OCI-LY7 (cell line): Measurements from ENCODE around the gene GNAO1. TPM values are rescaled to one million over a fixed set of nuclear protein-coding genes. Genes with fewer than 3 reads are reported as not detected.

Experiments used
- BruUV-seq: library from RNA; stranded (reverse); fragments of 400-500 nt; replicated peaks from 2 replicates; lab custom pipeline; 2021; lab: Mats Ljungman, UMichigan
- CTCF ChIA-PET: fragments of 300-600 bp; sonication (Branson Sonifier 250); formaldehyde crosslinking; loops from one replicate; lab custom pipeline; 2022; ENCODE audit warnings: antibody characterized with exemption; ENCODE audit not compliant: unreplicated experiment; lab: Charles Lee
- POLR2A ChIA-PET: fragments of 300-600 bp; sonication (Branson Sonifier 250); formaldehyde crosslinking; loops from one replicate; lab custom pipeline; 2022; ENCODE audit warnings: antibody characterized with exemption; lab: Charles Lee
- DNase-seq: peaks from one replicate; pipeline ENCODE4 v3.0.0-alpha.2; 2015; ENCODE audit warnings: low spot score
- H2AFZ ChIP-seq: fragments of 200-600 bp; sonication (generic), shearing (Covaris generic); 2 replicates; pipeline ENCODE4 v1.6.1; 2014; ENCODE audit warnings: mild to moderate bottlenecking, antibody characterized with exemption, low read length, moderate library complexity
- H3K27ac ChIP-seq: fragments of 200-600 bp; sonication (generic); 2 replicates; pipeline ENCODE4 v1.5.1; 2014; ENCODE audit warnings: mixed run types, low read depth, mild to moderate bottlenecking, moderate library complexity, low read length, inconsistent platforms; ENCODE audit not compliant: poor library complexity, severe bottlenecking
- H3K36me3 ChIP-seq: fragments of 200-600 bp; sonication (generic); 2 replicates; pipeline ENCODE4 v1.6.1; 2014; ENCODE audit warnings: mild to moderate bottlenecking, antibody characterized with exemption, low read length, moderate library complexity, mixed read lengths; ENCODE audit not compliant: insufficient read depth
- H3K4me1 ChIP-seq: fragments of 200-600 bp; sonication (generic); 2 replicates; pipeline ENCODE4 v1.5.1; 2014; ENCODE audit warnings: mild to moderate bottlenecking, low read length; ENCODE audit not compliant: insufficient read depth, poor library complexity, severe bottlenecking
- H3K4me2 ChIP-seq: fragments of 200-600 bp; sonication (generic); 2 replicates; pipeline ENCODE4 v1.6.1; 2014; ENCODE audit warnings: mild to moderate bottlenecking, low read length
- H3K4me3 ChIP-seq: fragments of 200-600 bp; sonication (generic); 2 replicates; pipeline ENCODE4 v1.5.1; 2014; ENCODE audit warnings: mild to moderate bottlenecking, low read depth, low read length; ENCODE audit not compliant: poor library complexity, severe bottlenecking
- H3K79me2 ChIP-seq: fragments of 200-600 bp; sonication (generic); 2 replicates; pipeline ENCODE4 v1.6.1; 2016; ENCODE audit warnings: low read depth, mild to moderate bottlenecking, low read length, moderate library complexity, mixed read lengths; ENCODE audit not compliant: insufficient read depth
- H3K9me2 ChIP-seq: fragments of 200-600 bp; sonication (generic); 2 replicates; pipeline ENCODE4 v1.6.1; 2016; ENCODE audit warnings: mild to moderate bottlenecking, low read length, mixed read lengths; ENCODE audit not compliant: insufficient read depth
- H3K9me3 ChIP-seq: fragments of 200-600 bp; sonication (generic); 2 replicates; pipeline ENCODE4 v1.6.1; 2014; ENCODE audit warnings: mild to moderate bottlenecking, mixed run types, low read length, mixed read lengths
- H4K20me1 ChIP-seq: fragments of 200-600 bp; sonication (generic); 2 replicates; pipeline ENCODE4 v1.6.1; 2014; ENCODE audit warnings: mild to moderate bottlenecking, antibody characterized with exemption, low read length, moderate library complexity, mixed read lengths; ENCODE audit not compliant: insufficient read depth
- EZH2phosphoT487 ChIP-seq: fragments of 200-600 bp; sonication (generic); IDR thresholded peaks from 2 replicates; pipeline ENCODE4 v1.6.1; 2018; ENCODE audit warnings: low read depth, borderline replicate concordance, mild to moderate bottlenecking, mixed run types, antibody characterized with exemption, low read length, moderate library complexity, mixed read lengths
- intact Hi-C: fragments of 100-400 bp; cut with micrococcal nuclease; formaldehyde crosslinking; loops from one replicate; pipeline ENCODE4 v1.10.0; 2022; ENCODE audit not compliant: unreplicated experiment
- total RNA-seq, 2 experiments: library from RNA; depleted of rRNA in 1 of 2; stranded (reverse); fragments of >200 nt in 1 of 2; shearing (Covaris generic) in 1 of 2; gene quantifications; 2 replicates each; pipeline ENCODE4 v1.2.3, GENCODE V29; 2014 to 2022
- TF ChIP-seq, protein P1 (sequence below): fragments of 200-600 bp; sonication (generic); conservative IDR thresholded peaks from 2 replicates; pipeline ENCODE4 v1.5.1; 2014; ENCODE audit warnings: mild to moderate bottlenecking, antibody characterized with exemption, low read length, moderate library complexity, mixed read lengths

The GNAO1 gene
- total RNA-seq, 2 experiments from 2014 or later, result not detected

DNA sequence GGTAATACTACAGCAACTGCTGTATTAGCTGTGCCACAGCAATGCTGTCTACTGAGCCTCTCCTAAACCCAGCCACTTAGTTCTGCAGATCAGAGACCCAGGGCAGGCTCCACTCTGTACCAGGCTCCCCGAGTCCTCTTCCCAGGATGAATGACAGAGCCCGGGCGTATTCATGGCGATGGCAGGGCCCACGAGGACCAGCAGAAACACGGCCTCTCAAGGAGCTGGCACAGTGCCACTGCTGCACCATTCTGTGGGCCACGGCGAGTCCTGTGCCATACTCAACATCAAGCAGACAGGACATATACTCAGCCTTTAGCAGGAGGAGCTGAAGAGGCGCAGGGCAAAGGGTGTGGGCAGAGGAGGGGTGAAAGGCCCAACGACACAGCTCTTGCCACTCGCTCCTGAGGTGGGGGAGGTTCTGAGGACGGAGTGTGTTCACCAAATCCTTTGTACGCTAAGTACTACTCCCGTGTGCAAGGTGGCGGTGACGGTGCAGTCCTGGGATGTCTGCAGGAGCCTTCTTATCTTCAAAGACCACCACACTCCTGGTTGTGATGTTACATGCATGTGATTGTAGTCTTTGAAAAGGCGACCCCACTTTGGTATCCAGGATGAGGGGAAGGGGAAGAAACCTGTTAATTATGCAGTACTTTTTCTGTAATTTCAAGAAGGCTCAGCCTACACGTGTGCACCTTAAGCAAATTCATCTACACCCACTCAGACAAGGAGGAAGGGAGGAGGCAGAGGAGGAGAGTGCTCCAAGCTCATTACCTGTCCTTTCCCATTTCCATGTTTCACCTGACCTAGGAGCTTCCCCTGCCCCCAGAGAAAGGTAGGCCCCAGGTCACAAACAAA is 136.0 kb downstream of the GNAO1 start:
- TF ChIP-seq EZH2phosphoT487, result no peak
- TF ChIP-seq, protein P1, sequence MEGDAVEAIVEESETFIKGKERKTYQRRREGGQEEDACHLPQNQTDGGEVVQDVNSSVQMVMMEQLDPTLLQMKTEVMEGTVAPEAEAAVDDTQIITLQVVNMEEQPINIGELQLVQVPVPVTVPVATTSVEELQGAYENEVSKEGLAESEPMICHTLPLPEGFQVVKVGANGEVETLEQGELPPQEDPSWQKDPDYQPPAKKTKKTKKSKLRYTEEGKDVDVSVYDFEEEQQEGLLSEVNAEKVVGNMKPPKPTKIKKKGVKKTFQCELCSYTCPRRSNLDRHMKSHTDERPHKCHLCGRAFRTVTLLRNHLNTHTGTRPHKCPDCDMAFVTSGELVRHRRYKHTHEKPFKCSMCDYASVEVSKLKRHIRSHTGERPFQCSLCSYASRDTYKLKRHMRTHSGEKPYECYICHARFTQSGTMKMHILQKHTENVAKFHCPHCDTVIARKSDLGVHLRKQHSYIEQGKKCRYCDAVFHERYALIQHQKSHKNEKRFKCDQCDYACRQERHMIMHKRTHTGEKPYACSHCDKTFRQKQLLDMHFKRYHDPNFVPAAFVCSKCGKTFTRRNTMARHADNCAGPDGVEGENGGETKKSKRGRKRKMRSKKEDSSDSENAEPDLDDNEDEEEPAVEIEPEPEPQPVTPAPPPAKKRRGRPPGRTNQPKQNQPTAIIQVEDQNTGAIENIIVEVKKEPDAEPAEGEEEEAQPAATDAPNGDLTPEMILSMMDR, result no peak
- Histone ChIP-seq H3K4me1 (peaks cover 8% of the 10 kb centered on the region), H3K4me3 (no peak overlapping the region), H3K36me3 (no peaks in the 10 kb centered on the region), H3K4me2 (no peak overlapping the region), H3K79me2 (no peaks in the 10 kb centered on the region), H3K27ac (no peak overlapping the region), H4K20me1 (no peaks in the 10 kb centered on the region), H3K9me2 (no peaks in the 10 kb centered on the region), H2AFZ (no peak overlapping the region), H3K9me3 (no peaks in the 10 kb centered on the region)
- intact Hi-C loops, result no loop called here
- DNase-seq, result no peak
- no TSS peak for BruUV-seq
- POLR2A ChIA-PET, result no interaction called here
- CTCF ChIA-PET, result interaction anchor here (1.4 kb wide), 1 partner anchor 57 kb away, joined by 3 read pairs; no protein-coding TSS in a partner anchor

- Histone ChIP-seq H3K36me3 (no peaks in the 10 kb centered on the region), H4K20me1 (no peaks in the 10 kb centered on the region), H3K4me1 (peaks cover 8% of the 10 kb centered on the region), H2AFZ (no peak overlapping the region), H3K9me2 (no peaks in the 10 kb centered on the region), H3K27ac (no peak overlapping the region), H3K4me2 (no peak overlapping the region), H3K9me3 (no peaks in the 10 kb centered on the region), H3K79me2 (no peaks in the 10 kb centered on the region), H3K4me3 (no peak overlapping the region)
- ChIA-PET CTCF (interaction anchor here (0.5 kb wide), 1 partner anchor 1407 kb away, joined by 8 read pairs; no protein-coding TSS in a partner anchor), POLR2A (no interaction called here)
- intact Hi-C loops, result no loop called here
- no peak for DNase-seq
- TF ChIP-seq EZH2phosphoT487, result no peak
- TF ChIP-seq, protein P1, result no peak
- no TSS peak for BruUV-seq
Measured at GRCh38 chr16:56327929-56328258, 136.6 kb downstream of the GNAO1 start.
